Purkinje cell (primary cell): Measurements from ENCODE around the gene LIPT2. TPM values are rescaled to one million over a fixed set of nuclear protein-coding genes. Genes with fewer than 3 reads are reported as not detected.

Experiments
- polyA plus RNA-seq: library from polyadenylated mRNA; unstranded; fragments of >200 nt; fragmentation: Nextera tagmentation; gene quantifications from 2 replicates; pipeline ENCODE4 v1.2.1, GENCODE V29; 2014

Gene LIPT2
- 5.5 TPM in 1 of 2 replicates, not detected in the other for polyA plus RNA-seq

DNA sequence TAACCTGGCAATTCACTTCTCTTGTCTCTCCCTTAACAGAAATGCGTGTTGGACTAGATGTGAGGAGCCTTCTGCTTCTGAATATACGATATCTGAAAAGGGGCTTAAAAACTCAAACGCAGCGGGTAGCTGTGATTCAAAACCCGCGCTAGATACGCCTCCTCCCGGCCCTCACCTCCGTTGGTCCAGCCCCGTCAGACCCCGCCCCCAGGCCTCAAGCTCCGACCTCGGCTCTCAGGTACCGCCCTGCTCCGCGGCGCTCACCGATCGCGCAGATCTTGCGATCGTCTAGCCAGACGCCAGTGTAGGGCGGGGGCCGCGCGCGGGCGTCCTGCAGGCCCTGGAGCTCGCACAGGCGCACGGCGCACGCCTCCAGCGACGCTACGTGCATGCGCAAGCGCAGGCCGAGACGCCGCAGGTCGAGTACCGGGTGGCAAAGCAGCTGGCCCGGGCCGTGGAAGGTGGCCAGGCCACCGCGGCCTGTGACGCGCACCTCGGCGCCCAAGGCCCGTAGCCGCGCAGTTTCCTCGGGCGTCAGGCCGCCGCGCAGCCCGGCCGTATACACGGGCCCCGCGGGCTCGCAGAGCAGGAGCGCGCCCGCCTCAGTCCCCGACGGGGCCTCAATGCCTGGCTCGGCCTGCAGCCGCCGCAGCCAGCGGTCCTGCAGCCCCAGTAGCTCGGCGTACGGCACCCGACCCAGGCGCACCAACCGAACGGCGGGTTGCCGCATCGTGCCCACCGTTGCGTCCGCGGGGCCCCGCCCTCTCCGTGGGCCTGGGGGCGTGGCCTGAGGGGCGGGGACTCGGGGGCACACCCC lies at the start of gene LIPT2:
Gene LIPT2 (minus strand): TSS at position 751 of the 817 bp plus-strand sequence. CDS start 21 bp downstream, at position 730.

DNA sequence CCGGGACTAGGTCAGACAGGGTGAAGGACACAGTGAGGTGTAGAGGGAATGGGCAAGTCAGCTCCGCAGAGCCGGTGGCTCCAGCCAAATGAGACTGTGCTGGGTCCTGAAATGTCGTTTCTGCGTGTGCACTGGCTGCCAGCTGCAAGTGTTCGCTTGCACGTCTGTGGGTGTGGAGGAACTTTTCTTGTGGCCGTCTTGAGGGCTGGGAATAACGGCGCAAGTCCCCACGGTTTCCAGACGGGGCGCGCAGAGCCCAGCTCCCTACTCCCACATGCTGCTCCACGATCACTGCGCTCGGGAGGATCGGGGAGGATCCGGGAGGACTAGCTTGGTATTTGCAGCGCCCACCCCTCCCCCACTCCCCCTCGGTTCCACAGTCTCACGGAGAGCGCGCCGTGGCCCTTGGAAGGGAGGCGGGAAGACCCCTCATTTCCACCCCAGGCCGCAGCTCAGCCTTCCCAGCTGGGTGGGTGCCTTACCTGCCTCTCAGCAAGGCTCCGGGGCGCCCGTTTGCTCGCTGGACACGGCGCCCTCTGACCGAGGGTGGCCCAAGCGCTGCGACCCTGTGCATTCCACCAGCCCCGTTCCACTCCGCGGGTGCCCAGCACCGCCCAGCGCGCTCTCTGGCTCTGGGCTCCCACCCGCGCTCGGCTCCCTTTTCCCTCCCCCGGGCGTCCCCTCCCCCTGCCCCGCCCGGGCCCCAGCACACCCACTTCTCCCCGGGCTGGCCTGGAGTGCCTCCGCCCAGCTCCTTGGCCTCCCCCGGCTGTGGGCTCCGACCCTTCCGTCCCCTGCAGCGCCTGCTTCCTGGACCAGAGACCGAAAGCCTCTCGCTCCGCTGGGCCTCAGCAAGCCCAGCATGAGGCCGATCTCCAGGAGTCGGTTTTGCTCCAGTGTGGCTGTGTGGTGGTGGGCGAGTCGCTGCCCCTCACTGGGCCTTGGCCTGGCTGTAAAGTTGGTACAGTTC lies 26.3 kb downstream of the LIPT2 start, which contains the start of gene KCNE3:
Gene KCNE3 (minus strand): TSS at position 634 of the 970 bp plus-strand sequence. CDS start 9,986 bp downstream, outside the sequence.

Other genes starting within 250 kb of the LIPT2 start
- 4.2 TPM in 1 of 2 replicates, not detected in the other for gene P4HA3, start 182.1 kb downstream of the LIPT2 start, polyA plus RNA-seq
- 3.3 and 27.1 TPM in 2 replicates for gene PGM2L1, start 95.3 kb downstream of the LIPT2 start, polyA plus RNA-seq
- gene KCNE3, start 26.2 kb downstream of the LIPT2 start, polyA plus RNA-seq, result not detected in 2 replicates
- 14.5 and 18.5 TPM in 2 replicates for gene POLD3, start 98.9 kb upstream of the LIPT2 start, polyA plus RNA-seq
- not detected in 2 replicates for gene CHRDL2, start 237.7 kb upstream of the LIPT2 start, polyA plus RNA-seq